Measurements from ENCODE around the gene PRKCA. TPM values are rescaled to one million over a fixed set of nuclear protein-coding genes. Genes with fewer than 3 reads are reported as not detected.
"Not testable (repeated sequence)": the region's sequence is repeated elsewhere in the genome, so short reads cannot be mapped to it uniquely, and the experiment has no call there.

PRKCA gene
- polyA plus RNA-seq, 2 donors = 1.2 to 1.3 TPM

DNA sequence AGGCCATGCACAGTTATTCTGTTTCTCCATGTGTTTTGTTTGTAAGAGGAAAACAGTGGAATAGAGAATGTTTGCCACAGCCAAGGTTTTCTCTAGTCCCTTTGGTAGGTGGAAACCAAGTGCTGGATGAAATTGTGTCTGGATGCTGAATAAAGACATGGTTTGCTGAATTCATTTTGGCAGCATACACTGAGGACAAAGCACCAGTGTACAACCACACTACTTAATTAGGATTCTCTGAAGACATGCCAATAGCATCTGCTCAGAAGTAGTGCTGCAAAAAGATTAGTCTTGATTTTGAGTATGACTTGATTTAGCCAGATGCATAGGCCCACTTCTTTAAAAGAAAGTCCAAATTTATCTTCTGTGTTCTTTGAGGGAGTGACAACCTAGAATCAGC, 302.0 kb downstream of the PRKCA start:
- Histone ChIP-seq H3K4me1 (ENCODE audit: control insufficient read depth in 2 of 2, insufficient read depth in 2 of 2, low read length in 1 of 2) (no peaks in the 10 kb centered on the region), H3K4me3 (ENCODE audit: low read depth in 1 of 2, low read length in 2 of 2) (no peak overlapping the region), H3K27ac (ENCODE audit: low read depth in 2 of 2, low read length in 1 of 2) (no peak overlapping the region), H3K36me3 (ENCODE audit: control insufficient read depth in 2 of 2, insufficient read depth in 2 of 2, low read length in 1 of 2) (no peaks in the 10 kb centered on the region), H3K27me3 (ENCODE audit: control insufficient read depth in 1 of 2, insufficient read depth in 2 of 2, low read length in 2 of 2) (no peaks in the 10 kb centered on the region), H3K9me3 (ENCODE audit: control insufficient read depth in 2 of 2, insufficient read depth in 1 of 2, low read depth in 1 of 2, low read length in 1 of 2) (no peaks in the 10 kb centered on the region)

DNA sequence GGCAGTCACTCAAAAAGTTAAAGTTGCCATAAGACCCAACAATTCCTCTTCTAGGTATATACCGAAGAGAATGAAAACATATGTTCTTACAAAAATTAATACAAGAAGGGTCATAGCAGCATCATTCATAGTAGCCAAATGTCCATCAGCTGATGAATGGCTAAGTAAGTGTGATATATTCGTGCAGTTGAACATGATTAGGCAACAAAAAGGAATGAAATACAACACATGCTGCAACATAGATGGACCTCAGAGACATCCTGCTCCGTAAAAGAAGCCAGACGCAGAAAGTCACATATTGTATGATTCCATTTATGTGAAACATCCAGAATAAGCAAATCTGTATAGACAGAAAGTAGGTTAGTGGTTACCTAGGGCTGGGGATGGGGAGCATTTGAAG, 303.1 kb downstream of the PRKCA start:
- H3K9me3 ChIP-seq (ENCODE audit: control insufficient read depth in 2 of 2, insufficient read depth in 1 of 2, low read depth in 1 of 2, low read length in 1 of 2) = peaks cover 0 to 4% of the 10 kb centered on the region in 2 donors
- H3K4me3 ChIP-seq (ENCODE audit: low read depth in 1 of 2, low read length in 2 of 2) = no peak overlapping the region
- no peaks in the 10 kb centered on the region for H3K27me3 ChIP-seq (ENCODE audit: control insufficient read depth in 1 of 2, insufficient read depth in 2 of 2, low read length in 2 of 2)
- 70 to 72% methylated on average over 4 of the region's 4 CpGs for WGBS, 2 donors
- no peak overlapping the region for H3K27ac ChIP-seq (ENCODE audit: low read depth in 2 of 2, low read length in 1 of 2)
- no peaks in the 10 kb centered on the region for H3K4me1 ChIP-seq (ENCODE audit: control insufficient read depth in 2 of 2, insufficient read depth in 2 of 2, low read length in 1 of 2)
- H3K36me3 ChIP-seq (ENCODE audit: control insufficient read depth in 2 of 2, insufficient read depth in 2 of 2, low read length in 1 of 2) = no peaks in the 10 kb centered on the region

DNA sequence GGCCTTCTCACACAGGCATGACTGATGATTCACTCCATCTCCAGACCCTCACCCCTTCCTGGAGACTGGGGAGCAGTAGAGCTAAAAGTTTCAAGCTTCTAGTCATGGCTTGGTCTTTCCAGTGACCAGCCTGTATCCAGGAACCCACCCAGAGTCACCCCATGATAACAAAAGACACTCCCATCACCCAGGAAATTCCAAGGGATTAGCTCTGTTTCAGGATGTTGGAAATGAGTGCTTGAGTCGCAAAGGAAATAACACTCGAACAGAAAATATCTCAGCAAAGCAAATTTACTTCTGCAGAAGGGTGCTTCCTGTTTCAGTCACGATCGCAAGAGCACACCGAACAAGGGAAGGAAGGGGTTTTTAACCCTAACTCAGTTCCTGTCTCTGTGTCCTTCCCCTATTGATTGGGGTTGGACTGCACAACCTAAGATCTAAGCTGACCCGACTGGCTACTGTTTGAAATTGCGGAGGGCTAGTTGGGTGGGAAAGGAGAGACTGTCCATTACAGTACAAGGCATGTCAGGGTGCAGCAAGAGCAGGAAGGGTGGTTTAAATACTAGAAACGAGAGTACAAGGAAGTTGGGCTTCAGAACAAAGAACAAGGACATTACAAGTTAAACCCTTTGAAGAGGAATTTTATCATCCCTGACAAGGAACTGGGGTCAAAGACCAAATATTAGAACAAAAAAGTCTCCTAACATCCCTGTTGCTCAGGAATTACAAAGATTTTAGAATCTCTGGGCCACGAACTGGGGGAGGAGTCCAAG, 308.1 kb downstream of the PRKCA start:
- WGBS, 2 donors = 65 to 67% methylated on average over 9 of the region's 9 CpGs
- Histone ChIP-seq H3K4me3 (ENCODE audit: low read depth in 1 of 2, low read length in 2 of 2) (no peak overlapping the region), H3K27me3 (ENCODE audit: control insufficient read depth in 1 of 2, insufficient read depth in 2 of 2, low read length in 2 of 2) (no peaks in the 10 kb centered on the region), H3K9me3 (ENCODE audit: control insufficient read depth in 2 of 2, insufficient read depth in 1 of 2, low read depth in 1 of 2, low read length in 1 of 2) (peaks cover 0 to 4% of the 10 kb centered on the region in 2 donors), H3K27ac (ENCODE audit: low read depth in 2 of 2, low read length in 1 of 2) (no peak overlapping the region), H3K36me3 (ENCODE audit: control insufficient read depth in 2 of 2, insufficient read depth in 2 of 2, low read length in 1 of 2) (no peaks in the 10 kb centered on the region), H3K4me1 (ENCODE audit: control insufficient read depth in 2 of 2, insufficient read depth in 2 of 2, low read length in 1 of 2) (no peaks in the 10 kb centered on the region)

DNA sequence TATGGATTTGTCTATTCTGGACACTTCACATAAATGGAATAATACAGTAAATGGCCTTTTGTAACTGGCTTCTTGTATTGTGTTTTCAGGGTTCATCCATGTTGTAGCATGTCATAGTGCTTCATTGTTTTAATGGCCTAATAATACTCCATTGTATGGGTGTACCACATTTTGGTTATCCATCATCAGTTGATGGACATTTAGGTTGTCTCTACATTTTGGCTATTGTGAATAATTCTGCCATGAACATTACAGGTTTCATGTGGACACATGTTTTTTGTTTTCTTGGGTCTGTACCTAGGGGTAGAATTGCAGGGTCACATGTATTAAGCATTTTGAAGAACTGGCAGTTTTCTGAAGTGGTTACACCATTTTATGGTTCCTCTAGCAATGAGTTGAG, 309.0 kb downstream of the PRKCA start:
- Histone ChIP-seq H3K4me3 (ENCODE audit: low read depth in 1 of 2, low read length in 2 of 2) (no peak overlapping the region), H3K27me3 (ENCODE audit: control insufficient read depth in 1 of 2, insufficient read depth in 2 of 2, low read length in 2 of 2) (no peaks in the 10 kb centered on the region), H3K27ac (ENCODE audit: low read depth in 2 of 2, low read length in 1 of 2) (no peak overlapping the region), H3K4me1 (ENCODE audit: control insufficient read depth in 2 of 2, insufficient read depth in 2 of 2, low read length in 1 of 2) (no peaks in the 10 kb centered on the region), H3K9me3 (ENCODE audit: control insufficient read depth in 2 of 2, insufficient read depth in 1 of 2, low read depth in 1 of 2, low read length in 1 of 2) (peaks cover 0 to 4% of the 10 kb centered on the region in 2 donors), H3K36me3 (ENCODE audit: control insufficient read depth in 2 of 2, insufficient read depth in 2 of 2, low read length in 1 of 2) (no peaks in the 10 kb centered on the region)

DNA sequence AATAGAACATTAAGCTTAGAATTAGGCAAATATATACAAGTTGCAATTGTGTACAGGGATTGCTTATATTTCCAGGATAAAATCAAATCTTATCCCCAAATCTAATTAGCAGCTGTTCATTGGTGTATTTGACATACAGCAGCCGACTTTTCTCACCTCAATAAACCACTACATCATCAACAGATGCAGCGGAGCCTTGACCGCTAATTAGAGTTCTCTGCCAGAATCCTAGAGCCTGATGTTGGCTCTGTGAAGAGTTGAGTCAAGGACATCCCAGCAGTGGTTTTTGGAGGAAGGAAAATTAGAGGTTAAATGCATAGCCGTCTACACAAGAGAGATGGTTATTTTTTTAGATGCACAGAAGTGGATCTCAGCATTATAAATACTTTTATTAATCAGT, 310.6 kb downstream of the PRKCA start:
- H3K9me3 ChIP-seq (ENCODE audit: control insufficient read depth in 2 of 2, insufficient read depth in 1 of 2, low read depth in 1 of 2, low read length in 1 of 2) = peaks cover 0 to 4% of the 10 kb centered on the region in 2 donors
- no peak overlapping the region for H3K27ac ChIP-seq (ENCODE audit: low read depth in 2 of 2, low read length in 1 of 2)
- no peaks in the 10 kb centered on the region for H3K27me3 ChIP-seq (ENCODE audit: control insufficient read depth in 1 of 2, insufficient read depth in 2 of 2, low read length in 2 of 2)
- no peaks in the 10 kb centered on the region for H3K4me1 ChIP-seq (ENCODE audit: control insufficient read depth in 2 of 2, insufficient read depth in 2 of 2, low read length in 1 of 2)
- H3K4me3 ChIP-seq (ENCODE audit: low read depth in 1 of 2, low read length in 2 of 2) = no peak overlapping the region
- WGBS, 2 donors = 72 to 74% methylated on average over 4 of the region's 4 CpGs
- no peaks in the 10 kb centered on the region for H3K36me3 ChIP-seq (ENCODE audit: control insufficient read depth in 2 of 2, insufficient read depth in 2 of 2, low read length in 1 of 2)

DNA sequence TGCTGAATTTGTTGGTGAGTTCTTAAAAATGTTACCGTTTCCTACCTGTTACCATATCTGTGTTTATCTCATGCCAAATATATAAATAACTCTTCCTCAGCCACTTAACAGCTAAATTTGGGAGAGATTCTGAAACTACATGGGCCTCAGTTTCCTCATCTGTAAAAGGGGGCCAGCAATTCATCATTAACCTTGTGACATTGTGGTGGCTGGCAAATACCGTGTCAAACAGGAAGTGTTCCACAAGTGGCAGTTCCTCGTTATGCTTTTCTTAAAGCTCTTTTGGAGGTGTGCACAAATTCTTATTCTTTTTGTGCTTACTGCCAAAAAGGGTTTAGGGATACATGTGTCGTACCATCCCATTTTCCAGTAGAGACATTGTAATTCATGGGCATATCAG, 312.1 kb downstream of the PRKCA start:
- Histone ChIP-seq H3K27me3 (ENCODE audit: control insufficient read depth in 1 of 2, insufficient read depth in 2 of 2, low read length in 2 of 2) (no peaks in the 10 kb centered on the region), H3K9me3 (ENCODE audit: control insufficient read depth in 2 of 2, insufficient read depth in 1 of 2, low read depth in 1 of 2, low read length in 1 of 2) (peaks cover 0 to 4% of the 10 kb centered on the region in 2 donors), H3K4me3 (ENCODE audit: low read depth in 1 of 2, low read length in 2 of 2) (no peak overlapping the region), H3K4me1 (ENCODE audit: control insufficient read depth in 2 of 2, insufficient read depth in 2 of 2, low read length in 1 of 2) (no peaks in the 10 kb centered on the region), H3K27ac (ENCODE audit: low read depth in 2 of 2, low read length in 1 of 2) (no peak overlapping the region), H3K36me3 (ENCODE audit: control insufficient read depth in 2 of 2, insufficient read depth in 2 of 2, low read length in 1 of 2) (no peaks in the 10 kb centered on the region)
- WGBS, 2 donors = 69 to 70% methylated on average over 4 of the region's 4 CpGs

- no peaks in the 10 kb centered on the region for H3K27me3 ChIP-seq (ENCODE audit: control insufficient read depth in 1 of 2, insufficient read depth in 2 of 2, low read length in 2 of 2)
- no peaks in the 10 kb centered on the region for H3K36me3 ChIP-seq (ENCODE audit: control insufficient read depth in 2 of 2, insufficient read depth in 2 of 2, low read length in 1 of 2)
- 86 to 91% methylated on average over 6 of the region's 6 CpGs for WGBS, 2 donors
- no peak overlapping the region for H3K4me3 ChIP-seq (ENCODE audit: low read depth in 1 of 2, low read length in 2 of 2)
- no peaks in the 10 kb centered on the region for H3K9me3 ChIP-seq (ENCODE audit: control insufficient read depth in 2 of 2, insufficient read depth in 1 of 2, low read depth in 1 of 2, low read length in 1 of 2)
- H3K27ac ChIP-seq (ENCODE audit: low read depth in 2 of 2, low read length in 1 of 2) = no peak overlapping the region
- H3K4me1 ChIP-seq (ENCODE audit: control insufficient read depth in 2 of 2, insufficient read depth in 2 of 2, low read length in 1 of 2) = no peaks in the 10 kb centered on the region
These were observed 316.8 kb downstream of the PRKCA start for GRCh38 chr17:66619206-66619605.

- no peaks in the 10 kb centered on the region for H3K4me1 ChIP-seq (ENCODE audit: control insufficient read depth in 2 of 2, insufficient read depth in 2 of 2, low read length in 1 of 2)
- H3K36me3 ChIP-seq (ENCODE audit: control insufficient read depth in 2 of 2, insufficient read depth in 2 of 2, low read length in 1 of 2) = no peaks in the 10 kb centered on the region
- no peak overlapping the region for H3K27ac ChIP-seq (ENCODE audit: low read depth in 2 of 2, low read length in 1 of 2)
- H3K27me3 ChIP-seq (ENCODE audit: control insufficient read depth in 1 of 2, insufficient read depth in 2 of 2, low read length in 2 of 2) = no peaks in the 10 kb centered on the region
- no peak overlapping the region for H3K4me3 ChIP-seq (ENCODE audit: low read depth in 1 of 2, low read length in 2 of 2)
- H3K9me3 ChIP-seq (ENCODE audit: control insufficient read depth in 2 of 2, insufficient read depth in 1 of 2, low read depth in 1 of 2, low read length in 1 of 2) = no peaks in the 10 kb centered on the region
- WGBS, 2 donors = 78 to 82% methylated on average over 2 of the region's 2 CpGs
These were observed 318.1 kb downstream of the PRKCA start for GRCh38 chr17:66620528-66620927.

DNA sequence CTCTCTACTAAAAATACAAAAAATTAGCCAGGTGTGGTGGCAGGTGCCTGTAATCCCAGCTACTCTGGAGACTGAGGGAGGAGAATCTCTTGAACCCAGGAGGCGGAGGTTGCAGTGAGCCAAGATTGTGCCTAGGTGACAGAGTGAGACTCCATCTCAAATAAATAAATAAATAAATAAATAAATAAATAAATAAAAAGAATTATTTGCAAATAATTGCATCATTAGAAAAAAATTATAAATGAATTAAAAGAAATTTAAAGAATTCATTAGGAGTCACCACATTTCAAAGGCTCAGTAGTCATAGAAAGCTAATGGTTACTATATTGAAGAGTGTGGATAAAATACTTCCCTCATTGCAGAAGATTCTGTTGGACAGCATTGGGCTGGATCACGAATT, 322.2 kb downstream of the PRKCA start:
- H3K36me3 ChIP-seq (ENCODE audit: control insufficient read depth in 2 of 2, insufficient read depth in 2 of 2, low read length in 1 of 2); H3K27me3 ChIP-seq (ENCODE audit: control insufficient read depth in 1 of 2, insufficient read depth in 2 of 2, low read length in 2 of 2); H3K4me1 ChIP-seq (ENCODE audit: control insufficient read depth in 2 of 2, insufficient read depth in 2 of 2, low read length in 1 of 2); H3K4me3 ChIP-seq (ENCODE audit: low read depth in 1 of 2, low read length in 2 of 2); H3K27ac ChIP-seq (ENCODE audit: low read depth in 2 of 2, low read length in 1 of 2); H3K9me3 ChIP-seq (ENCODE audit: control insufficient read depth in 2 of 2, insufficient read depth in 1 of 2, low read depth in 1 of 2, low read length in 1 of 2): not testable (repeated sequence)
- 90 to 91% methylated on average over 2 of the region's 2 CpGs for WGBS, 2 donors

DNA sequence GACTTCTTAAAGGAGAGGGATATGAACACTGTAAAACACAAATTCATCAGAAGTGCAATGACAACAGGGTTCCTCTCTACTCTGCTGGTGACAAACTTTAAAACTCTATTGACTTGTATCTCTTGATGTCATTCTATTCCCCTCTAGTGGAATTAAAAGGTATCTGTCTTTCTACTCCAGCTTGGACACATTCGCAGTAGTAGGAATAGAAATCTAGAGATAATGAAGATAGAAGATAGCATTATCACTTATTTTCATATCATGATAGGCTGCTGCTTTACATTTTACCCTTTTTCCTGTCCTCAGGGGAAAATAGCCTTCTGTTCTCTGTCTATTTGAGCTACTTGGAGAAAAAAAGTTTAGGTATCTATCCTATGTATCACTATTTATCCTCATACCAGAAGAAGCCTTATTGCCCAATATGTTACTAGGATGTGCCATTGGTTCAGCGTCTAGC, 322.9 kb downstream of the PRKCA start:
- no peaks in the 10 kb centered on the region for H3K9me3 ChIP-seq (ENCODE audit: control insufficient read depth in 2 of 2, insufficient read depth in 1 of 2, low read depth in 1 of 2, low read length in 1 of 2)
- no peaks in the 10 kb centered on the region for H3K27me3 ChIP-seq (ENCODE audit: control insufficient read depth in 1 of 2, insufficient read depth in 2 of 2, low read length in 2 of 2)
- no peaks in the 10 kb centered on the region for H3K36me3 ChIP-seq (ENCODE audit: control insufficient read depth in 2 of 2, insufficient read depth in 2 of 2, low read length in 1 of 2)
- no peak overlapping the region for H3K4me3 ChIP-seq (ENCODE audit: low read depth in 1 of 2, low read length in 2 of 2)
- no peaks in the 10 kb centered on the region for H3K4me1 ChIP-seq (ENCODE audit: control insufficient read depth in 2 of 2, insufficient read depth in 2 of 2, low read length in 1 of 2)
- 67 to 71% methylated on average over 2 of the region's 2 CpGs for WGBS, 2 donors
- H3K27ac ChIP-seq (ENCODE audit: low read depth in 2 of 2, low read length in 1 of 2) = no peak overlapping the region
